SJSA1 (cell line): ENCODE data around the gene PHF21B. TPM values are rescaled to one million over a fixed set of nuclear protein-coding genes. Genes with fewer than 3 reads are reported as not detected.

ENCODE experiments used
- DNase-seq, 2 experiments: peaks; one replicate each; pipeline ENCODE4 v3.0.0-alpha.2; 2015 to 2020; ENCODE audit warnings: low spot score in 2 of 2, low read depth in 1 of 2
- H3K27ac ChIP-seq: fragments of 250-450 bp; sonication (Bioruptor Pico); 2 replicates; pipeline ENCODE4 v1.5.1; 2020; ENCODE audit warnings: mild to moderate bottlenecking, moderate library complexity
- H3K27me3 ChIP-seq: fragments of 250-450 bp; sonication (Bioruptor Pico); replicated peaks from 2 replicates; pipeline ENCODE4 v1.5.1; 2020; ENCODE audit warnings: mild to moderate bottlenecking, moderate library complexity
- H3K36me3 ChIP-seq: fragments of 250-450 bp; sonication (Bioruptor Pico); 2 replicates; pipeline ENCODE4 v1.5.1; 2020; ENCODE audit warnings: mild to moderate bottlenecking
- H3K4me1 ChIP-seq: fragments of 250-450 bp; sonication (Bioruptor Pico); replicated peaks from 2 replicates; pipeline ENCODE4 v1.6.1; 2021; ENCODE audit warnings: mild to moderate bottlenecking
- H3K4me3 ChIP-seq: fragments of 250-450 bp; sonication (Bioruptor Pico); 2 replicates; pipeline ENCODE4 v1.5.1; 2020; ENCODE audit warnings: mild to moderate bottlenecking
- H3K9me3 ChIP-seq: fragments of 250-450 bp; sonication (Bioruptor Pico); replicated peaks from 2 replicates; pipeline ENCODE4 v1.5.1; 2020; ENCODE audit warnings: mild to moderate bottlenecking
- total RNA-seq: library from RNA; depleted of rRNA; stranded (reverse); fragments of >200 nt; shearing (Covaris generic); gene quantifications from 2 replicates; pipeline ENCODE4 v1.2.3, GENCODE V29; 2014

The PHF21B gene
- total RNA-seq, 1 experiment from 2014 or later: 1.3 TPM

- H3K4me1 ChIP-seq: no peaks in the 10 kb centered on the region
- DNase-seq: no peak
- H3K36me3 ChIP-seq: no peaks in the 10 kb centered on the region
Observed at GRCh38 chr22:44918166-44918924, 91.5 kb downstream of the PHF21B start.

GRCh38 chr22:44917372-44918165, 92.2 kb downstream of the PHF21B start:
- peaks cover 20% of the 10 kb centered on the region for H3K27me3 ChIP-seq
- no peaks in the 10 kb centered on the region for H3K36me3 ChIP-seq
- H3K4me1 ChIP-seq: no peaks in the 10 kb centered on the region
- no peak for DNase-seq
- H3K9me3 ChIP-seq: no peaks in the 10 kb centered on the region
- H3K27ac ChIP-seq: no peak overlapping the region
- H3K4me3 ChIP-seq: no peak overlapping the region

More at GRCh38 chr22:44918166-44918924, 91.5 kb downstream of the PHF21B start:
- H3K9me3 ChIP-seq: no peaks in the 10 kb centered on the region
- H3K27me3 ChIP-seq: peaks cover 27% of the 10 kb centered on the region
- H3K4me3 ChIP-seq: no peak overlapping the region
- no peak overlapping the region for H3K27ac ChIP-seq

- peaks cover 12% of the 10 kb centered on the region for H3K27me3 ChIP-seq
- no peak for DNase-seq
- H3K36me3 ChIP-seq: no peaks in the 10 kb centered on the region
- no peak overlapping the region for H3K4me3 ChIP-seq
- H3K9me3 ChIP-seq: no peaks in the 10 kb centered on the region
- H3K27ac ChIP-seq: no peak overlapping the region
- H3K4me1 ChIP-seq: no peaks in the 10 kb centered on the region
Observed at GRCh38 chr22:44916281-44917231, 93.2 kb downstream of the PHF21B start.

- Histone ChIP-seq H3K4me1 (no peaks in the 10 kb centered on the region), H3K9me3 (no peaks in the 10 kb centered on the region), H3K36me3 (no peaks in the 10 kb centered on the region), H3K27ac (no peak overlapping the region), H3K4me3 (no peak overlapping the region), H3K27me3 (peaks cover 12% of the 10 kb centered on the region)
- DNase-seq: no peak
Observed at GRCh38 chr22:44915441-44915840, 94.4 kb downstream of the PHF21B start.

GRCh38 chr22:44914026-44914721, 95.6 kb downstream of the PHF21B start:
- Histone ChIP-seq H3K27me3 (peaks cover 12% of the 10 kb centered on the region), H3K36me3 (no peaks in the 10 kb centered on the region), H3K4me3 (no peak overlapping the region), H3K27ac (no peak overlapping the region), H3K4me1 (no peaks in the 10 kb centered on the region), H3K9me3 (no peaks in the 10 kb centered on the region)
- DNase-seq: no peak

GRCh38 chr22:44913198-44913983, 96.4 kb downstream of the PHF21B start:
- DNase-seq: no peak
- Histone ChIP-seq H3K36me3 (no peaks in the 10 kb centered on the region), H3K27ac (no peak overlapping the region)

GRCh38 chr22:44909241-44909640, 100.6 kb downstream of the PHF21B start:
- H3K4me1 ChIP-seq: no peaks in the 10 kb centered on the region

More at GRCh38 chr22:44913198-44913983, 96.4 kb downstream of the PHF21B start:
- Histone ChIP-seq H3K9me3 (no peaks in the 10 kb centered on the region), H3K4me1 (no peaks in the 10 kb centered on the region), H3K4me3 (no peak overlapping the region), H3K27me3 (peaks cover 12% of the 10 kb centered on the region; the same call in 1 of the 2 replicates)

GRCh38 chr22:44907765-44908737, 101.8 kb downstream of the PHF21B start:
- Histone ChIP-seq H3K4me1 (no peaks in the 10 kb centered on the region), H3K27ac (no peak overlapping the region), H3K4me3 (no peak overlapping the region), H3K36me3 (no peaks in the 10 kb centered on the region), H3K9me3 (no peaks in the 10 kb centered on the region), H3K27me3 (no peaks in the 10 kb centered on the region; the same call in 1 of the 2 replicates)
- DNase-seq: no peak

More at GRCh38 chr22:44909241-44909640, 100.6 kb downstream of the PHF21B start:
- Histone ChIP-seq H3K36me3 (no peaks in the 10 kb centered on the region), H3K27ac (no peak overlapping the region), H3K4me3 (no peak overlapping the region), H3K9me3 (no peaks in the 10 kb centered on the region), H3K27me3 (no peaks in the 10 kb centered on the region; the same call in 1 of the 2 replicates)
- DNase-seq: no peak

GRCh38 chr22:44906999-44907644, 102.7 kb downstream of the PHF21B start:
- no peaks in the 10 kb centered on the region; the same call in 1 of the 2 replicates for H3K9me3 ChIP-seq
- no peak for DNase-seq
- H3K36me3 ChIP-seq: no peaks in the 10 kb centered on the region
- H3K4me3 ChIP-seq: no peak overlapping the region
- H3K4me1 ChIP-seq: no peaks in the 10 kb centered on the region
- H3K27me3 ChIP-seq: no peaks in the 10 kb centered on the region; the same call in 1 of the 2 replicates
- no peak overlapping the region for H3K27ac ChIP-seq

- Histone ChIP-seq H3K27me3 (no peaks in the 10 kb centered on the region; the same call in 1 of the 2 replicates), H3K4me1 (no peaks in the 10 kb centered on the region), H3K27ac (no peak overlapping the region), H3K9me3 (peaks cover 6% of the 10 kb centered on the region), H3K36me3 (no peaks in the 10 kb centered on the region), H3K4me3 (no peak overlapping the region)
- no peak for DNase-seq
Observed at GRCh38 chr22:44906248-44906936, 103.4 kb downstream of the PHF21B start.
